HG03108 (cell line): Measurements from ENCODE around the gene IL34.

ENCODE experiments used
- ATAC-seq: cut with Tn5 transposase; IDR thresholded peaks from one replicate; pipeline ENCODE4 v1.9.1; 2021; ENCODE audit warnings: moderate library complexity; ENCODE audit not compliant: unreplicated experiment

The IL34 gene

GRCh38 chr16:70700101-70701020 lies 54.0 kb downstream of the IL34 start:
- no peak for ATAC-seq

- ATAC-seq, result no peak
Observed at GRCh38 chr16:70701036-70701435, 54.7 kb downstream of the IL34 start.

- no peak for ATAC-seq
Observed at GRCh38 chr16:70701596-70701995, 55.2 kb downstream of the IL34 start.

- no peak for ATAC-seq
Observed at GRCh38 chr16:70701998-70702397, 55.6 kb downstream of the IL34 start.

GRCh38 chr16:70702624-70703023 lies 56.3 kb downstream of the IL34 start:
- no peak for ATAC-seq

GRCh38 chr16:70703041-70703834 lies 56.9 kb downstream of the IL34 start:
- ATAC-seq, result no peak

- ATAC-seq, result no peak
Observed at GRCh38 chr16:70703835-70704381, 57.5 kb downstream of the IL34 start.

GRCh38 chr16:70704586-70704985 lies 58.2 kb downstream of the IL34 start:
- ATAC-seq, result no peak

GRCh38 chr16:70705056-70705455 lies 58.7 kb downstream of the IL34 start:
- ATAC-seq, result no peak

- ATAC-seq, result no peak
Observed at GRCh38 chr16:70706948-70707465, 60.6 kb downstream of the IL34 start.

- no peak for ATAC-seq
Observed at GRCh38 chr16:70708366-70709246, 62.2 kb downstream of the IL34 start.

- no peak for ATAC-seq
Observed at GRCh38 chr16:70709457-70709856, 63.1 kb downstream of the IL34 start.

- no peak for ATAC-seq
Observed at GRCh38 chr16:70709942-70710341, 63.6 kb downstream of the IL34 start.
